Measurements from ENCODE around the gene C1orf116. TPM values are rescaled to one million over a fixed set of nuclear protein-coding genes. Genes with fewer than 3 reads are reported as not detected.

Gene C1orf116
- total RNA-seq, 4 donors from 2014 or later, result 52.8 to 173 (median 86.4) TPM

- TF ChIP-seq CTCF (IDR thresholded peaks at IDR 0.05) (no peak), POLR2A (IDR thresholded peaks at IDR 0.05) (no peak)
- H3K27ac ChIP-seq, result no peak overlapping the region
- no peaks in the 10 kb centered on the region for H3K9me3 ChIP-seq
- no peak overlapping the region for H3K4me3 ChIP-seq
- WGBS, 2 donors, result 30 to 62% methylated on average over 3 of the region's 3 CpGs
- H3K27me3 ChIP-seq, result no peaks in the 10 kb centered on the region
- intact Hi-C loops (cut with DNase I), result no loop called here
- peaks cover 0 to 55% (median 10%) of the 10 kb centered on the region in 3 donors for H3K36me3 ChIP-seq
- DNase-seq, result no peak
- peaks cover 0 to 41% (median 6%) of the 10 kb centered on the region in 3 donors for H3K4me1 ChIP-seq
Measured at GRCh38 chr1:207060596-207060995, 28.0 kb upstream of the C1orf116 start.

- Histone ChIP-seq H3K9me3 (no peaks in the 10 kb centered on the region), H3K27ac (peak overlapping the region in 1 of 4 donors; percentile 3)
Measured at GRCh38 chr1:207059881-207060280, 27.3 kb upstream of the C1orf116 start.

GRCh38 chr1:207058878-207059867, 26.6 kb upstream of the C1orf116 start:
- intact Hi-C loops (cut with DNase I), result no loop called here
- DNase-seq, result no peak
- Histone ChIP-seq H3K4me1 (peaks cover 0 to 42% (median 6%) of the 10 kb centered on the region in 3 donors), H3K27ac (peak overlapping the region in 2 of 4 donors; percentile 3 to 16), H3K36me3 (peaks cover 0 to 41% (median 10%) of the 10 kb centered on the region in 3 donors), H3K4me3 (no peak overlapping the region), H3K27me3 (no peaks in the 10 kb centered on the region), H3K9me3 (no peaks in the 10 kb centered on the region)
- TF ChIP-seq POLR2A (IDR thresholded peaks at IDR 0.05), result no peak
- TF ChIP-seq CTCF (IDR thresholded peaks at IDR 0.05), result no peak
- 74 to 86% methylated on average over 6 of the region's 6 CpGs for WGBS, 2 donors

More at GRCh38 chr1:207059881-207060280, 27.3 kb upstream of the C1orf116 start:
- 46 to 74% methylated on average over 3 of the region's 4 CpGs for whole genome bisulfite sequencing, 2 donors
- no peak for DNase-seq
- no peaks in the 10 kb centered on the region for H3K27me3 ChIP-seq
- no peak overlapping the region for H3K4me3 ChIP-seq
- no peak for TF ChIP-seq CTCF (IDR thresholded peaks at IDR 0.05)
- peaks cover 0 to 42% (median 6%) of the 10 kb centered on the region in 3 donors for H3K4me1 ChIP-seq
- intact Hi-C loops (cut with DNase I), result no loop called here
- peaks cover 0 to 48% (median 10%) of the 10 kb centered on the region in 3 donors for H3K36me3 ChIP-seq

GRCh38 chr1:207058252-207058651, 25.7 kb upstream of the C1orf116 start:
- TF ChIP-seq CTCF (IDR thresholded peaks at IDR 0.05) (no peak), POLR2A (IDR thresholded peaks at IDR 0.05) (no peak)
- H3K27me3 ChIP-seq, result no peaks in the 10 kb centered on the region
- H3K4me1 ChIP-seq, result peaks cover 0 to 49% (median 6%) of the 10 kb centered on the region in 3 donors
- H3K4me3 ChIP-seq, result no peak overlapping the region
- no peak overlapping the region for H3K27ac ChIP-seq
- no peaks in the 10 kb centered on the region for H3K9me3 ChIP-seq
- intact Hi-C loops (cut with DNase I), result no loop called here
- H3K36me3 ChIP-seq, result peaks cover 0 to 31% (median 10%) of the 10 kb centered on the region in 3 donors
- no peak for DNase-seq
- WGBS, 2 donors, result 89 to 90% methylated on average over 4 of the region's 4 CpGs

GRCh38 chr1:207056673-207057072, 24.1 kb upstream of the C1orf116 start:
- peak overlapping the region in 2 of 4 donors; percentile 16 to 54 for H3K27ac ChIP-seq
- peaks cover 8 to 61% (median 14%) of the 10 kb centered on the region in 3 donors for H3K4me1 ChIP-seq
- intact Hi-C loops (cut with DNase I), result no loop called here
- no peaks in the 10 kb centered on the region for H3K9me3 ChIP-seq
- DNase-seq, result no peak
- no peak overlapping the region for H3K4me3 ChIP-seq
- peaks cover 0 to 16% (median under 1%) of the 10 kb centered on the region in 3 donors for H3K36me3 ChIP-seq
- 44 to 54% methylated on average over 4 to 5 of the region's 6 CpGs for WGBS, 2 donors
- TF ChIP-seq POLR2A (IDR thresholded peaks at IDR 0.05), result no peak
- TF ChIP-seq CTCF (IDR thresholded peaks at IDR 0.05), result no peak
- no peaks in the 10 kb centered on the region for H3K27me3 ChIP-seq
